ENCODE data around the gene SULT1A3.

GRCh38 chr16:30166202-30166902, 32.7 kb upstream of the SULT1A3 start:
- TF ChIP-seq EZH2 (IDR thresholded peaks at IDR 0.05; ENCODE audit: insufficient read depth, poor library complexity, severe bottlenecking), result no peak
- no peak for TF ChIP-seq EZH2phosphoT487 (IDR thresholded peaks at IDR 0.05; ENCODE audit: insufficient read depth, low read depth)

All from GM23248 (cell line).